SKM-1 treated with dmso at 0.1 percent for 144 hours (cell line): ENCODE data around the gene PAK5.

Source experiments
- DNase-seq: peaks from one replicate; lab custom pipeline; 2025; ENCODE audit not compliant: unreplicated experiment; lab: John Stamatoyannopoulos, UW

Gene PAK5

GRCh38 chr20:9532069-9532838 is 306.6 kb downstream of the PAK5 start:
- no peak for DNase-seq

- DNase-seq: no peak
Measured at GRCh38 chr20:9531581-9531980, 307.3 kb downstream of the PAK5 start.

GRCh38 chr20:9523636-9524035 is 315.2 kb downstream of the PAK5 start:
- DNase-seq: no peak

- DNase-seq: no peak
Measured at GRCh38 chr20:9520086-9520485, 318.8 kb downstream of the PAK5 start.

- DNase-seq: no peak
Measured at GRCh38 chr20:9518576-9519175, 320.2 kb downstream of the PAK5 start.

- no peak for DNase-seq
Measured at GRCh38 chr20:9517297-9518162, 321.3 kb downstream of the PAK5 start.

- no peak for DNase-seq
Measured at GRCh38 chr20:9516234-9516871, 322.5 kb downstream of the PAK5 start.

GRCh38 chr20:9515741-9516233 is 323.1 kb downstream of the PAK5 start:
- DNase-seq: no peak

GRCh38 chr20:9515214-9515585 is 323.7 kb downstream of the PAK5 start:
- DNase-seq: no peak

GRCh38 chr20:9514461-9515213 is 324.2 kb downstream of the PAK5 start, which contains the start of gene LAMP5:
LAMP5 (plus strand) TSS chr20:9514590; CDS start chr20:9514853, 263 bp downstream.
- no peak for DNase-seq

- DNase-seq: no peak
Measured at GRCh38 chr20:9514072-9514460, 324.8 kb downstream of the PAK5 start.

- no peak for DNase-seq
Measured at GRCh38 chr20:9510911-9511310, 328.0 kb downstream of the PAK5 start.

- no peak for DNase-seq
Measured at GRCh38 chr20:9509246-9509645, 329.6 kb downstream of the PAK5 start.

GRCh38 chr20:9508696-9509178 is 330.1 kb downstream of the PAK5 start:
- DNase-seq: no peak

- DNase-seq: no peak
Measured at GRCh38 chr20:9508240-9508661, 330.6 kb downstream of the PAK5 start.

GRCh38 chr20:9507544-9508239 is 331.2 kb downstream of the PAK5 start:
- no peak for DNase-seq

GRCh38 chr20:9506964-9507369 is 331.9 kb downstream of the PAK5 start:
- DNase-seq: no peak

GRCh38 chr20:9506280-9506821 is 332.5 kb downstream of the PAK5 start:
- DNase-seq: no peak

GRCh38 chr20:9503526-9504245 is 335.2 kb downstream of the PAK5 start:
- no peak for DNase-seq
